CD14-positive monocyte (primary cell): ENCODE data around the gene SYNE2. TPM values are rescaled to one million over a fixed set of nuclear protein-coding genes. Genes with fewer than 3 reads are reported as not detected.

Experiments
- DNase-seq, 3 donors: peaks; one replicate each; pipeline ENCODE4 v3.0.0-alpha.2; 2011 to 2022
- H2AFZ ChIP-seq: 2 replicates; pipeline ENCODE4 v1.6.0; 2012; ENCODE audit warnings: mild to moderate bottlenecking, low read depth, low read length, inconsistent platforms; ENCODE audit not compliant: insufficient read depth, poor library complexity, severe bottlenecking
- H3K27ac ChIP-seq, 2 donors: 1 replicate in 1 of 2; 2 replicates in 1 of 2; pipeline ENCODE4 v1.5.1; 2012 to 2013; ENCODE audit warnings: low read length in 2 of 2, control low read depth in 1 of 2, inconsistent platforms in 1 of 2, low read depth in 1 of 2, mild to moderate bottlenecking in 1 of 2
- H3K27me3 ChIP-seq, 2 donors: one replicate each; pipeline versions ENCODE4 v1.6.0 to v1.6.1; 2011 to 2013; ENCODE audit warnings: low read length in 2 of 2; ENCODE audit not compliant: control insufficient read depth in 2 of 2, insufficient read depth in 2 of 2
- H3K36me3 ChIP-seq, 2 donors: replicated peaks in 1 of 2; 1 replicate in 1 of 2; 2 replicates in 1 of 2; pipeline versions ENCODE4 v1.5.1 to v1.6.1; 2012 to 2013; ENCODE audit warnings: low read length in 2 of 2, control low read depth in 1 of 2, inconsistent platforms in 1 of 2, mild to moderate bottlenecking in 1 of 2; ENCODE audit not compliant: insufficient read depth in 2 of 2, control insufficient read depth in 1 of 2
- H3K4me1 ChIP-seq, 2 donors: 1 replicate in 1 of 2; 2 replicates in 1 of 2; pipeline versions ENCODE4 v1.5.1 to v1.6.1; 2012 to 2013; ENCODE audit warnings: low read length in 2 of 2, control low read depth in 1 of 2, inconsistent platforms in 1 of 2, mild to moderate bottlenecking in 1 of 2, moderate library complexity in 1 of 2; ENCODE audit not compliant: insufficient read depth in 2 of 2, control insufficient read depth in 1 of 2
- H3K4me2 ChIP-seq: replicated peaks from 2 replicates; pipeline ENCODE3; 2012; ENCODE audit warnings: low read length, moderate library complexity, mild to moderate bottlenecking; ENCODE audit not compliant: poor library complexity, severe bottlenecking; ENCODE audit errors: extremely low read depth
- H3K4me3 ChIP-seq, 3 experiments: fragments of 200-600 bp in 1 of 3; sonication (generic) in 1 of 3; replicated peaks in 1 of 3; 1 replicate in 2 of 3; 2 replicates in 1 of 3; pipeline ENCODE4 v1.5.1; 2011 to 2013; ENCODE audit warnings: low read length in 3 of 3, mild to moderate bottlenecking in 3 of 3, control low read depth in 2 of 3, low read depth in 2 of 3, inconsistent platforms in 1 of 3, moderate library complexity in 1 of 3
- H3K79me2 ChIP-seq: 2 replicates; pipeline ENCODE4 v1.6.0; 2012; ENCODE audit warnings: mild to moderate bottlenecking, control low read depth, inconsistent platforms, low read length, moderate library complexity; ENCODE audit not compliant: insufficient read depth
- H3K9ac ChIP-seq: 2 replicates; pipeline ENCODE4 v1.6.0; 2017; ENCODE audit warnings: low read length, mild to moderate bottlenecking; ENCODE audit not compliant: insufficient read depth, poor library complexity, severe bottlenecking
- H3K9me3 ChIP-seq, 2 donors: replicated peaks in 1 of 2; 1 replicate in 1 of 2; 2 replicates in 1 of 2; pipeline versions ENCODE4 v1.5.1 to v1.6.1; 2012 to 2013; ENCODE audit warnings: low read length in 2 of 2, control low read depth in 1 of 2; ENCODE audit not compliant: control insufficient read depth in 1 of 2, insufficient read depth in 1 of 2
- H4K20me1 ChIP-seq: 2 replicates; pipeline ENCODE4 v1.6.0; 2012; ENCODE audit warnings: mild to moderate bottlenecking, low read length, control low read depth, moderate library complexity; ENCODE audit not compliant: insufficient read depth
- H3K27ac Mint-ChIP-seq, 7 donors: one replicate each; pipeline ENCODE4 v1.8.0; 2020; ENCODE audit warnings: mild to moderate bottlenecking in 7 of 7, mixed read lengths in 7 of 7, moderate library complexity in 6 of 7, inconsistent platforms in 2 of 7
- H3K27me3 Mint-ChIP-seq, 3 donors: one replicate each; pipeline ENCODE4 v1.8.0; 2021 to 2022; ENCODE audit warnings: low read depth in 3 of 3, mild to moderate bottlenecking in 3 of 3, mixed read lengths in 3 of 3, moderate library complexity in 3 of 3, inconsistent platforms in 1 of 3
- H3K36me3 Mint-ChIP-seq, 2 donors: one replicate each; pipeline ENCODE4 v1.8.0; 2020; ENCODE audit warnings: mixed read lengths in 2 of 2, inconsistent platforms in 1 of 2, mild to moderate bottlenecking in 1 of 2
- H3K4me1 Mint-ChIP-seq: one replicate; pipeline ENCODE4 v1.8.0; 2020; ENCODE audit warnings: mild to moderate bottlenecking, mixed read lengths
- H3K4me3 Mint-ChIP-seq, 2 donors: one replicate each; pipeline ENCODE4 v1.8.0; 2020; ENCODE audit warnings: mild to moderate bottlenecking in 2 of 2, mixed read lengths in 2 of 2, moderate library complexity in 1 of 2
- H3K9me3 Mint-ChIP-seq, 7 donors: one replicate each; pipeline ENCODE4 v1.8.0; 2020 to 2022; ENCODE audit warnings: mixed read lengths in 7 of 7, mild to moderate bottlenecking in 6 of 7, moderate library complexity in 6 of 7, inconsistent platforms in 2 of 7
- CTCF ChIP-seq: fragments of 200-600 bp; IDR thresholded peaks from one replicate; pipeline ENCODE4 v1.8.0; 2022; ENCODE audit warnings: antibody characterized with exemption, mild to moderate bottlenecking
- WGBS: methylation state at CpG from one replicate; pipeline ENCODE4 v1.1.5; 2013; ENCODE audit warnings: missing lambda C conversion rate; ENCODE audit not compliant: insufficient coverage; 5-methylcytosine and 5-hydroxymethylcytosine counted together
- intact Hi-C, 2 donors: fragments of 100-400 bp; cut with micrococcal nuclease; formaldehyde crosslinking; loops; one replicate each; pipeline versions ENCODE4 v1.15.0 to v1.15.1; 2023
- polyA plus RNA-seq, 3 donors: library from polyadenylated mRNA; depleted of rRNA in 1 of 3; unstranded in 2 of 3; stranded (reverse) in 1 of 3; fragments of 300-500 nt in 2 of 3; fragments of >200 nt in 1 of 3; fragmentation: Illumina TruSeq in 2 of 3; gene quantifications; 1 replicate in 2 of 3; 2 replicates in 1 of 3; pipeline ENCODE4 v1.2.3, GENCODE V29; 2012 to 2021

Gene SYNE2
- polyA plus RNA-seq, 3 donors, result 0.06 to 0.46 (median 0.44) TPM

GRCh38 chr14:63974176-63974575 lies 121.4 kb downstream of the SYNE2 start:
- no peak overlapping the region for H2AFZ ChIP-seq
- H3K36me3 ChIP-seq, result no peaks in the 10 kb centered on the region
- no peak overlapping the region for H3K4me3 ChIP-seq
- H3K27ac ChIP-seq, result no peak overlapping the region
- H3K9ac ChIP-seq, result no peak overlapping the region
- H3K4me3 Mint-ChIP-seq, result no peak overlapping the region
- no peaks in the 10 kb centered on the region for H4K20me1 ChIP-seq
- WGBS, result 93% methylated on average over 3 of the region's 5 CpGs
- H3K9me3 Mint-ChIP-seq, result peaks cover 0 to 5% (median 0%) of the 10 kb centered on the region in 7 donors
- no peaks in the 10 kb centered on the region for H3K9me3 ChIP-seq
- intact Hi-C loops, result no loop called here
- no peak overlapping the region for H3K4me2 ChIP-seq
- H3K27ac Mint-ChIP-seq, result no peak overlapping the region
- no peaks in the 10 kb centered on the region for H3K4me1 Mint-ChIP-seq
- peaks cover 0 to 10% (median 2%) of the 10 kb centered on the region in 3 donors for H3K27me3 Mint-ChIP-seq
- no peaks in the 10 kb centered on the region for H3K36me3 Mint-ChIP-seq
- no peak for DNase-seq
- H3K27me3 ChIP-seq, result no peaks in the 10 kb centered on the region
- no peak for TF ChIP-seq CTCF
- H3K4me1 ChIP-seq, result no peaks in the 10 kb centered on the region
- no peaks in the 10 kb centered on the region for H3K79me2 ChIP-seq

GRCh38 chr14:63981569-63981968 lies 128.8 kb downstream of the SYNE2 start:
- Histone ChIP-seq H3K4me1 (no peaks in the 10 kb centered on the region), H3K4me3 (no peak overlapping the region), H3K27me3 (peaks cover 0 to 2% of the 10 kb centered on the region in 2 donors), H2AFZ (no peak overlapping the region), H3K79me2 (no peaks in the 10 kb centered on the region), H3K27ac (no peak overlapping the region), H4K20me1 (no peaks in the 10 kb centered on the region), H3K9me3 (no peaks in the 10 kb centered on the region), H3K4me2 (no peak overlapping the region), H3K36me3 (no peaks in the 10 kb centered on the region), H3K9ac (no peak overlapping the region)
- Mint-ChIP-seq H3K36me3 (no peaks in the 10 kb centered on the region), H3K9me3 (peaks cover 0 to 4% (median 0%) of the 10 kb centered on the region in 7 donors), H3K4me1 (no peaks in the 10 kb centered on the region), H3K27me3 (peaks cover 0 to 22% (median 2%) of the 10 kb centered on the region in 3 donors), H3K27ac (no peak overlapping the region), H3K4me3 (no peak overlapping the region)
- intact Hi-C loops, result no loop called here
- no peak for DNase-seq
- 80% methylated on average over 1 of the region's 4 CpGs for WGBS
- TF ChIP-seq CTCF, result no peak
